SK-N-SH treated with all-trans-retinoic acid at 6 μM for 48 hours (cell line): Measurements from ENCODE around the gene SEMA3E.

ENCODE experiments used
- ATAC-seq: fragments of 200-7000 bp; cut with Tn5 transposase; 3 replicates; pipeline ENCODE4 v1.9.1; 2020; ENCODE audit warnings: mild to moderate bottlenecking, moderate library complexity
- ARNTL ChIP-seq: fragments of 450-650 bp; formaldehyde crosslinking; IDR thresholded peaks from 2 replicates; pipeline ENCODE4 v1.5.0; 2020; ENCODE audit warnings: low read depth, mild to moderate bottlenecking, moderate library complexity, borderline replicate concordance
- BACH2 ChIP-seq: fragments of 250-450 bp; sonication (Bioruptor Pico); IDR thresholded peaks from 2 replicates; pipeline ENCODE4 v1.9.0; 2021; ENCODE audit warnings: mild to moderate bottlenecking, borderline replicate concordance
- CREB5 ChIP-seq: fragments of 250-450 bp; sonication (Bioruptor Pico); IDR thresholded peaks from 2 replicates; pipeline ENCODE4 v1.5.1; 2020; ENCODE audit warnings: low read depth, mild to moderate bottlenecking, moderate library complexity
- CSDC2 ChIP-seq: fragments of 250-450 bp; sonication (Bioruptor Pico); IDR thresholded peaks from 2 replicates; pipeline ENCODE4 v1.5.0; 2020; ENCODE audit warnings: mild to moderate bottlenecking, moderate library complexity
- ESRRG ChIP-seq: fragments of 250-450 bp; sonication (Bioruptor Pico); IDR thresholded peaks from 2 replicates; pipeline ENCODE4 v1.6.1; 2021; ENCODE audit warnings: mild to moderate bottlenecking
- GLIS3 ChIP-seq: fragments of 250-450 bp; sonication (Bioruptor Pico); IDR thresholded peaks from 2 replicates; pipeline ENCODE4 v1.5.0; 2020; ENCODE audit warnings: mild to moderate bottlenecking, moderate library complexity
- ISL1 ChIP-seq: fragments of 250-450 bp; sonication (Bioruptor Pico); IDR thresholded peaks from 2 replicates; pipeline ENCODE4 v2.1.2; 2022; ENCODE audit warnings: mild to moderate bottlenecking, moderate library complexity
- OSR1 ChIP-seq: fragments of 250-450 bp; sonication (Bioruptor Pico); IDR thresholded peaks from 2 replicates; pipeline ENCODE4 v1.8.0; 2022; ENCODE audit warnings: moderate library complexity, mild to moderate bottlenecking, inconsistent platforms
- PATZ1 ChIP-seq: fragments of 250-450 bp; sonication (Bioruptor Pico); IDR thresholded peaks from 2 replicates; pipeline ENCODE4 v1.8.0; 2020; ENCODE audit warnings: mild to moderate bottlenecking, moderate library complexity, borderline replicate concordance
- POU6F1 ChIP-seq: fragments of 250-450 bp; sonication (Bioruptor Pico); IDR thresholded peaks from 2 replicates; pipeline ENCODE4 v1.8.0; 2021; ENCODE audit warnings: low read depth, mild to moderate bottlenecking, moderate library complexity, borderline replicate concordance
- PPARA ChIP-seq: fragments of 250-450 bp; sonication (Bioruptor Pico); IDR thresholded peaks from 2 replicates; pipeline ENCODE4 v1.5.0; 2020; ENCODE audit warnings: mild to moderate bottlenecking, borderline replicate concordance
- RARB ChIP-seq: fragments of 250-450 bp; sonication (Bioruptor Pico); IDR thresholded peaks from 2 replicates; pipeline ENCODE4 v1.8.0; 2021; ENCODE audit warnings: mild to moderate bottlenecking, moderate library complexity
- SNAI2 ChIP-seq: fragments of 250-450 bp; sonication (Bioruptor Pico); IDR thresholded peaks from 2 replicates; pipeline ENCODE4 v1.5.0; 2020; ENCODE audit warnings: mild to moderate bottlenecking, moderate library complexity
- TOX ChIP-seq: fragments of 250-450 bp; sonication (Bioruptor Pico); IDR thresholded peaks from 2 replicates; pipeline ENCODE4 v1.8.0; 2021; ENCODE audit warnings: mild to moderate bottlenecking, moderate library complexity, borderline replicate concordance
- TSHZ2 ChIP-seq: fragments of 250-450 bp; sonication (Bioruptor Pico); IDR thresholded peaks from 2 replicates; pipeline ENCODE4 v1.5.0; 2020; ENCODE audit warnings: mild to moderate bottlenecking, moderate library complexity
- ZFP3 ChIP-seq: fragments of 250-450 bp; sonication (Bioruptor Pico); IDR thresholded peaks from 2 replicates; pipeline ENCODE4 v1.5.0; 2020; ENCODE audit warnings: mild to moderate bottlenecking, moderate library complexity
- ZFP30 ChIP-seq: fragments of 450-650 bp; formaldehyde crosslinking; IDR thresholded peaks from 2 replicates; pipeline ENCODE4 v1.5.0; 2022; ENCODE audit warnings: mild to moderate bottlenecking, moderate library complexity
- ZNF565 ChIP-seq: fragments of 450-650 bp; formaldehyde crosslinking; conservative IDR thresholded peaks from 2 replicates; pipeline ENCODE4 v1.5.0; 2020; ENCODE audit warnings: low read depth, mild to moderate bottlenecking, moderate library complexity
- ZNF70 ChIP-seq: fragments of 450-650 bp; formaldehyde crosslinking; IDR thresholded peaks from 2 replicates; pipeline ENCODE4 v1.5.0; 2020; ENCODE audit warnings: mild to moderate bottlenecking, moderate library complexity
- ZNF8 ChIP-seq: fragments of 450-650 bp; formaldehyde crosslinking; IDR thresholded peaks from 2 replicates; pipeline ENCODE4 v1.5.0; 2020; ENCODE audit warnings: mild to moderate bottlenecking, moderate library complexity

Gene SEMA3E

GRCh38 chr7:83326223-83326622, 322.7 kb downstream of the SEMA3E start:
- ATAC-seq, result no peak
- TF ChIP-seq OSR1 (CRISPR knock-in tag) (no peak), TSHZ2 (no peak), SNAI2 (CRISPR knock-in tag) (no peak), PPARA (CRISPR knock-in tag) (no peak), TOX (CRISPR knock-in tag) (no peak), RARB (CRISPR knock-in tag) (no peak), ZNF565 (CRISPR knock-in tag) (no peak), PATZ1 (CRISPR knock-in tag) (no peak), ZNF70 (CRISPR knock-in tag) (no peak), ARNTL (CRISPR knock-in tag) (no peak), ESRRG (CRISPR knock-in tag) (no peak)
- TF ChIP-seq, all 23 proteins: peak for 0

- ATAC-seq, result no peak
Measured at GRCh38 chr7:83325083-83325482, 323.9 kb downstream of the SEMA3E start.

GRCh38 chr7:83324596-83324995, 324.3 kb downstream of the SEMA3E start:
- ATAC-seq, result no peak
- TF ChIP-seq ARNTL (CRISPR knock-in tag) (no peak), ZFP3 (CRISPR knock-in tag) (no peak)

More at GRCh38 chr7:83325083-83325482, 323.9 kb downstream of the SEMA3E start:
- TF ChIP-seq RARB (CRISPR knock-in tag) (no peak), ESRRG (CRISPR knock-in tag) (no peak), ARNTL (CRISPR knock-in tag) (no peak), CSDC2 (CRISPR knock-in tag) (no peak), ZNF70 (CRISPR knock-in tag) (no peak), OSR1 (CRISPR knock-in tag) (no peak), ISL1 (CRISPR knock-in tag) (no peak), TOX (CRISPR knock-in tag) (no peak), ZNF8 (CRISPR knock-in tag) (no peak), SNAI2 (CRISPR knock-in tag) (no peak), BACH2 (no peak), ZNF565 (CRISPR knock-in tag) (no peak), CREB5 (CRISPR knock-in tag) (no peak), ZFP3 (CRISPR knock-in tag) (no peak), TSHZ2 (no peak), GLIS3 (no peak)

- no peak for ATAC-seq
- TF ChIP-seq PATZ1 (CRISPR knock-in tag) (no peak), CREB5 (CRISPR knock-in tag) (no peak), RARB (CRISPR knock-in tag) (no peak), ISL1 (CRISPR knock-in tag) (no peak), ZNF8 (CRISPR knock-in tag) (no peak), SNAI2 (CRISPR knock-in tag) (no peak), CSDC2 (CRISPR knock-in tag) (no peak), POU6F1 (CRISPR knock-in tag) (no peak), GLIS3 (no peak), ARNTL (CRISPR knock-in tag) (no peak), PPARA (CRISPR knock-in tag) (no peak), ZFP30 (CRISPR knock-in tag) (no peak), OSR1 (CRISPR knock-in tag) (no peak)
Measured at GRCh38 chr7:83321011-83321410, 327.9 kb downstream of the SEMA3E start.
